Adrenal gland (tissue), 12 donors: ENCODE results near the gene RGS8. TPM values are rescaled to one million over a fixed set of nuclear protein-coding genes. Genes with fewer than 3 reads are reported as not detected.
A peak's percentile ranks its signal among the peaks of the same experiment; 100 is the strongest.

Experiments used
- DNase-seq, 7 donors: peaks; one replicate each; pipeline ENCODE4 v3.0.0-alpha.2; 2019 to 2020
- H3K27ac ChIP-seq, 5 donors: fragments of 200-600 bp; sonication (generic) in 4 of 5; 1 replicate in 3 of 5; 2 replicates in 2 of 5; pipeline versions ENCODE4 v1.5.1 to v1.8.0; 2016 to 2020; ENCODE audit warnings: mild to moderate bottlenecking in 1 of 5
- H3K27me3 ChIP-seq: fragments of 200-600 bp; 2 replicates; pipeline ENCODE4 v1.8.0; 2021
- H3K36me3 ChIP-seq, 2 donors: fragments of 200-600 bp; replicated peaks in 1 of 2; 1 replicate in 1 of 2; 2 replicates in 1 of 2; pipeline versions ENCODE4 v1.5.1 to v1.8.0; 2018 to 2022
- H3K4me1 ChIP-seq, 2 donors: fragments of 200-600 bp; replicated peaks in 1 of 2; 1 replicate in 1 of 2; 2 replicates in 1 of 2; pipeline versions ENCODE4 v1.5.1 to v1.8.0; 2018 to 2021
- H3K4me3 ChIP-seq, 4 donors: fragments of 200-600 bp; sonication (generic) in 3 of 4; one replicate each; pipeline ENCODE4 v1.5.1; 2016 to 2018
- H3K9me3 ChIP-seq, 3 donors: fragments of 200-600 bp; sonication (generic) in 1 of 3; replicated peaks in 1 of 3; 1 replicate in 2 of 3; 2 replicates in 1 of 3; pipeline versions ENCODE4 v1.5.1 to v1.8.0; 2016 to 2021
- POLR2A ChIP-seq, 2 donors: fragments of 450-650 bp; IDR thresholded peaks; one replicate each; pipeline ENCODE4 v1.6.1; 2017; ENCODE audit warnings: antibody characterized with exemption in 2 of 2, mild to moderate bottlenecking in 2 of 2, moderate library complexity in 1 of 2
- WGBS, 4 donors: extraction: QIAGEN DNeasy Blood & Tissue Kit in 2 of 4; methylation state at CpG; one replicate each; pipeline versions ENCODE4 v1.1.5 to v1.1.7; 2013 to 2017; 5-methylcytosine and 5-hydroxymethylcytosine counted together
- intact Hi-C, 2 donors: fragments of 100-400 bp; cut with DNase I; formaldehyde crosslinking; loops; one replicate each; pipeline versions ENCODE4 v1.14.1 to v1.15.0; 2022 to 2023
- polyA plus RNA-seq, 3 donors: library from polyadenylated mRNA; stranded (reverse); fragments of 200-250 nt in 2 of 3; fragments of 350-450 nt in 1 of 3; fragmentation: Illumina TruSeq in 1 of 3; extraction: RNeasy Lipid Tissue Mini Kit (QIAGEN cat#74804) in 1 of 3; gene quantifications; one replicate each; pipeline ENCODE4 v1.2.3, GENCODE V29; 2013 to 2014
- total RNA-seq, 9 donors: library from RNA; depleted of rRNA in 4 of 9; stranded (reverse); fragments of >200 nt in 4 of 9; fragments of 120-200 nt in 1 of 9; fragmentation: NEBNext Ultra II Directional in 1 of 9; extraction: Animal tissue kit (Norgen Biotek cat#: 25700) in 1 of 9; gene quantifications; one replicate each; pipeline versions ENCODE4 v1.1.0 to v1.2.4, GENCODE V29; 2013 to 2023
- TF ChIP-seq, protein P1 (sequence below), 6 experiments: fragments of 450-650 bp in 4 of 6; fragments of 200-600 bp in 2 of 6; sonication (generic) in 1 of 6; IDR thresholded peaks; 1 replicate in 5 of 6; 2 replicates in 1 of 6; pipeline versions ENCODE4 v1.5.1 to v1.8.0; 2016 to 2021; ENCODE audit warnings: antibody characterized with exemption in 6 of 6, mild to moderate bottlenecking in 2 of 6, moderate library complexity in 1 of 6
- donor health status: healthy with polysubstance abuse.
- donor health status: Bipolar disorder and iron deficiency.
- donor health status: DM: yes; HTN: yes; CAD: no.
- donor health status: DM: no; HTN: no; CAD: no.
- donor health status: DM: no; HTN: no; CAD: no.
- donor health status: DM: yes; HTN: yes; CAD: no.

Gene RGS8
- total and polyA plus RNA-seq, 12 donors = 0.40 to 11.8 (median 1.2) TPM

DNA sequence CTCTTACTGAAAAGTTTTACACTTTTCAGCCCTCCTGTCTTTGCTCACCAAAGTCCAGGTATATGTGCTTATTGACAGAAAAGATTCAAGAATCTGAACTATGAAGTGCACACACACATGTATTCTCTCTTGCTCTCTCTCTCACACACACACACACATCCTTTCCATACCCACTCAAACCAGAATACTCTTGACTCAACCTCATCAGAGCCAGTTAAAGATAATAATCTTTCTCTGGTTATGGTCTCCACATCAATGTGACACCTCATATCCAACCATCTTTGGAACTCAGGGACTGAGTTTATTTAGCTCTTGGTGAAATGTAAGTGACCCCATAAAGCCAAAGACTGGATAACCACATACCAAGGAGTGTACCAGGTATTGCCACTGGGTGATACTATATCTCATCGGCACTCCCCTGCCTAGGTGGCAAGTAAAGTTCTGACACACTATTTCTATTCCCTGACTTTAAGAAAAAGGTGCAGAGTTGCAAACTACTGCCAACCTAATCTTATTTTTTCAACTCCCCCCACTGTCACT is 24.9 kb upstream of the RGS8 start:
- H3K36me3 ChIP-seq = no peaks in the 10 kb centered on the region
- DNase-seq = no peak

DNA sequence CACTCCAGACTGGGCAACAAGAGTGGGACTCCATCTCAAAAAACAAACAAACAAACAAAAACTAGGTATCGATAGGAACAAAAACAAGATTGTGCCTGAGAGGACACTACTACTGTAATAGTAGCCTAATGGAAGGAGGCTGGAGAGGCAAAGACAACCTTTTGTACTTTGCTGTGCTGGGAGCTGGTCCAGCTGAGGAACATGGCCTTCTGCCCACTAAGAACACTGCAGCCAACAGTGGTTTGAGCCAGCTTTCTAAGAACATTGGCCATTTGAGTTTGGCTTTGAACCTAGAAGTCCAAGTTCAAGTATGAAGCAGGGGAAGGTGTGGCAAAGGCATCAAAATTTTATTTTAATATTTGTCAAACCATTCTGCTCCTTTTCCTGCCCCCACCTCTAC is 22.7 kb upstream of the RGS8 start:
- no peaks in the 10 kb centered on the region for H3K9me3 ChIP-seq
- no peaks in the 10 kb centered on the region for H3K36me3 ChIP-seq
- no peaks in the 10 kb centered on the region for H3K4me1 ChIP-seq
- DNase-seq = peak in 6 of 7 donors; percentile 30 to 66 (median 41)
- no peaks in the 10 kb centered on the region for H3K27me3 ChIP-seq
- H3K27ac ChIP-seq = no peak overlapping the region
- no peak overlapping the region for H3K4me3 ChIP-seq
- WGBS, 4 donors = 65 to 84% (median 73%) methylated on average over 1 of the region's 1 CpG
- TF ChIP-seq, protein P1, sequence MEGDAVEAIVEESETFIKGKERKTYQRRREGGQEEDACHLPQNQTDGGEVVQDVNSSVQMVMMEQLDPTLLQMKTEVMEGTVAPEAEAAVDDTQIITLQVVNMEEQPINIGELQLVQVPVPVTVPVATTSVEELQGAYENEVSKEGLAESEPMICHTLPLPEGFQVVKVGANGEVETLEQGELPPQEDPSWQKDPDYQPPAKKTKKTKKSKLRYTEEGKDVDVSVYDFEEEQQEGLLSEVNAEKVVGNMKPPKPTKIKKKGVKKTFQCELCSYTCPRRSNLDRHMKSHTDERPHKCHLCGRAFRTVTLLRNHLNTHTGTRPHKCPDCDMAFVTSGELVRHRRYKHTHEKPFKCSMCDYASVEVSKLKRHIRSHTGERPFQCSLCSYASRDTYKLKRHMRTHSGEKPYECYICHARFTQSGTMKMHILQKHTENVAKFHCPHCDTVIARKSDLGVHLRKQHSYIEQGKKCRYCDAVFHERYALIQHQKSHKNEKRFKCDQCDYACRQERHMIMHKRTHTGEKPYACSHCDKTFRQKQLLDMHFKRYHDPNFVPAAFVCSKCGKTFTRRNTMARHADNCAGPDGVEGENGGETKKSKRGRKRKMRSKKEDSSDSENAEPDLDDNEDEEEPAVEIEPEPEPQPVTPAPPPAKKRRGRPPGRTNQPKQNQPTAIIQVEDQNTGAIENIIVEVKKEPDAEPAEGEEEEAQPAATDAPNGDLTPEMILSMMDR (IDR thresholded peaks at IDR 0.05) = no peak
- TF ChIP-seq POLR2A (IDR thresholded peaks at IDR 0.05) = no peak
- intact Hi-C loops = no loop called here

More for the DNA sequence above, 24.9 kb upstream of the RGS8 start:
- no peaks in the 10 kb centered on the region for H3K4me1 ChIP-seq
- H3K27ac ChIP-seq = no peak overlapping the region
- 89 to 100% (median 99%) methylated on average over 1 of the region's 1 CpG for WGBS, 4 donors
- intact Hi-C loops = no loop called here
- no peaks in the 10 kb centered on the region for H3K27me3 ChIP-seq
- H3K4me3 ChIP-seq = no peak overlapping the region
- no peak for TF ChIP-seq POLR2A (IDR thresholded peaks at IDR 0.05)
- TF ChIP-seq, protein P1 (IDR thresholded peaks at IDR 0.05) = no peak
- H3K9me3 ChIP-seq = no peaks in the 10 kb centered on the region

DNA sequence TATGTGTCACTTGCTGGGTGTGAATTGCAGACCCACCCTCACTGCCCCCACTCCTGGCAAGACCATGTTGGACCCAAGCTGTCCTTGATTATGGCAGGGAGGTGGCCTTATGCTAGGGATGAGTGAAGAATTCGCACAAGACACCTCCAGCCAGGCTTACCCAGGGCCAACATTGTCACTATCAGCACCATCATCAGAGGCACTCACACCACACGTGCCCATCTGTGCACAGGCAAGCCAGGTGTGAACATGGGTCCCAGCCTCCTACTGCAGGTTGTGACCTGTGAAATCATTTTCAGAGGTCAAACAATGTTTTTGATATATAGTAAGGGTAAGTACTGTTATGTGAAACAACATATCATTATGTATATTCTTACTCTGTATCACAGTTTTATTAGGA is 20.3 kb upstream of the RGS8 start:
- no peaks in the 10 kb centered on the region for H3K36me3 ChIP-seq
- TF ChIP-seq, protein P1 (IDR thresholded peaks at IDR 0.05) = no peak
- TF ChIP-seq POLR2A (IDR thresholded peaks at IDR 0.05) = no peak
- H3K27me3 ChIP-seq = no peaks in the 10 kb centered on the region
- no peak overlapping the region for H3K4me3 ChIP-seq
- H3K27ac ChIP-seq = no peak overlapping the region
- peaks cover 0 to 2% of the 10 kb centered on the region in 2 donors for H3K4me1 ChIP-seq
- no peaks in the 10 kb centered on the region for H3K9me3 ChIP-seq
- no peak for DNase-seq
- intact Hi-C loops = no loop called here
- WGBS, 4 donors = 92 to 95% (median 94%) methylated on average over 2 of the region's 2 CpGs

DNA sequence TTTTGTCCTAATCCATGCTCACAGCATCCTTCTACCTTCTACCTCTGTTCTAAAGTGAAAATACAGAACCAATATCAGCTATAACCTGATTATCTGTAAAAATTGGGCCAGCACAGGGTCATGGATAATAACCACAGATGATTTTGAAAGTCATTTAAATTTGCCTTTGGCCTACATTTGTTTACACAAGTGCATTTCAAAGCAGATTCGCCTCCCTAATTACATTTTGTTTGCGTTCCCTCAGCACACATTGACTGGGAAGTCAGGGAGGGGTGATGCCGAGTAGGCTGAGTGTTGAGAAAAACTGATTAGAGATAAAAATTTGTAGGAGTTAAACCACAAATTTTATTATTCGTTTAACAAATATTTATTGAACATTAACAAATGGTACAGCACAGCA is 19.2 kb upstream of the RGS8 start:
- intact Hi-C loops = no loop called here
- Histone ChIP-seq H3K4me3 (no peak overlapping the region), H3K27ac (no peak overlapping the region), H3K36me3 (no peaks in the 10 kb centered on the region), H3K4me1 (peaks cover 0 to 12% of the 10 kb centered on the region in 2 donors), H3K9me3 (no peaks in the 10 kb centered on the region), H3K27me3 (no peaks in the 10 kb centered on the region)
- TF ChIP-seq, protein P1 (IDR thresholded peaks at IDR 0.05) = no peak
- no peak for TF ChIP-seq POLR2A (IDR thresholded peaks at IDR 0.05)
- WGBS, 4 donors = 74 to 80% (median 79%) methylated on average over 4 of the region's 4 CpGs
- no peak for DNase-seq
